DMS114 treated with DMSO at 0.1 percent for 48 hours (cell line): Measurements from ENCODE around the gene KRAS.
A peak's percentile ranks its signal among the peaks of the same experiment; 100 is the strongest.

Experiments used
- DNase-seq: peaks from one replicate; lab custom pipeline; 2025; ENCODE audit not compliant: unreplicated experiment; lab: John Stamatoyannopoulos, UW

Gene KRAS

DNA sequence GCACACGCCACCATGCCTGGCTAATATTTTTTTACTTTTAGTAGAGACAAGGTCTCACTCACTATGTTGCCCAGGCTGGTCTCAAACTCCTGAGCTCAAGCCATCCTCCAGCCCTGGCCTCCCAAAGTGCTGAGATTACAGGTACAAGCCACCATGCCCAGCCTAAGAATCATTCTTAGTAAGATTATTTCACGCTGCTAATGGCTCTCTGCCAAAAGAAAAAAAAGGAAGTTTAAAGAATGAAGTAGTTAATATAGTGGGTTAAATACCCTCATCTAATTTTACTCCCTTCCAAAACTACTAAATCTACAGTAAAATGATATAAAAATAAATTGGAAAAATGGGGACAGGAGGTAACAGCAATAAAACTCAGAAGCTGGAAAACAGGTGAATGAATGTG is 53.1 kb downstream of the KRAS start:
- no peak for DNase-seq

DNA sequence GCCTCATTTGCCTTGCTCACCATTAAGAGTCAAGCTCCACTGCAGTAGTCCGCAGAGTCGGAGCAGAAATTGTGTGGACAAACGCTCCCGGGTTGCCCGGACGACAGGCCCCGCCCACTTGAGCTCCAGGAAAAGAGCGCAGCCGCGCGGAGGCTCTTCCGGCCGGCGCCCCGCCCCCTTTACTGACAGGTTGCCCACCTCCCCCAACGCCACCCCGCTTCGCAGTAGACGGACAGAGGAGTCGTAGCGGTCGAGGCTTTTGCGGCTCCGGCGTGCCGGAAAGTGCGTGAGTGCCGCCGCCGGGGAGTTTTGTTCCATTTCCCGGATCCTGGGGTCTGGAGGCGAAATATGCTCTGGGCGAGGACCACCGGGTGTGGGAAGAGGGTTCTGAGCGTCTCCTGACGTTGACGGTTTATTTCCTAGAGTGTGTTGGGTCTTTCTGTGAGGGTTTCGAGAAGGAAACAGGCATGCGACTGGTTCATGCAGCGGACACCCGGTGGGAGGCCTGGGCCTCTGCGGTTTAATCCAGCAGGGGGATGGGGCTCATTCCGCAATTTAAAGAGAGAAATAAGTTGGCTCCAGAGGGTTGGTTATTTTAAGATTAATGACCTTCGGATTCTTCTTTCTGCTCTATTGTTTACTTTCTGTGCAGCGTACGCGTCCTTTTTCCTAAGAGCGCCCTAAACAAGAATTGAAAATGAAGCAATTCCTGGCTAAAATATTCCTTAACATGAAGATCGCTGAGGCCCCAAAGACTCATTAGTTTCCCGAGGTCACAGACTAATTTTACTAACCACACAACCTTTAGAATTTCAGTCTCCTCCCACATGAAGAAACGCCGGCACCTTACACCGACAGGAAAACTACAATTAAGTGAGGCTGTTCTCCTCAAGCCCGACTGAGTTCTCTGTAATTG is 55.4 kb downstream of the KRAS start, which contains the start of the genes DNAI7 and ETFRF1:
TSS of gene DNAI7 (minus strand) at position 105 of the 916 bp plus-strand sequence. CDS start at position 23, 82 bp downstream.
TSS of gene ETFRF1 (plus strand) at position 182 of the 916 bp plus-strand sequence. CDS start 8,720 bp downstream, outside the sequence.
- DNase-seq: peak; percentile 95

DNA sequence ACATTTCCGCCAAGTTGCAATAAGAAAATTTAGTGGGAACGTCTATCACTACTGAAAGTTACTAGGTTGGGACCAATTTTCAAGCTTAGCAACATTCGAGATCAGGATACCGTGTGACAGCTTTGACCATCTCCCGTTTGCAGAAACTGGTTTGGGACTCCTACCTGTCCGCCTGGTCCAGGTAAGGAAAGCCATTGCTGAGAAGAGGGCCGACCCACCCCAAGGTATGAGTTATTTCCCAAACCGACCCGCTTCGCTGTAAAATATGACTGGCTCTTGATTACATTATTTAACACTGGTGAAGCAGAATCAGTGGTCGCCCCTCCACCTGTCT is 56.0 kb downstream of the KRAS start:
- no peak for DNase-seq

DNA sequence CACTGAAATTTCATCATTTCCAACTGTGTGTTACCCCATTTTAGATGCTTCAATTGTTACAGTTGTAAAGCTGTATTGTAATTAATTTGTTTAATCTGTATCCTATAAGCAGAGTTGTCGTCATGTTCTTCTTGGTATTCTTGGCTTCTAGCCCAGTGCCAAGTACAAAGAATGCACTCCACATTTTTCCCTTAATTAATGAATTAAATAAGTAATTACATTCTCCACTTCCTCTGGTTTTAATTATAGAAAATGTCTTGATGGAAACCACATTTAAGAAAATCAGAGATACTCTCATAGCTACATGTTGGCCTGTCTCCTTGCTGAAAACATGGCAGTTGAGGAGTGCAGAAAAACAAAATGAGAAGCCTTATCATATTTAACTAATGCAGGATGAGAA is 56.5 kb downstream of the KRAS start:
- peak; percentile 24 for DNase-seq

DNA sequence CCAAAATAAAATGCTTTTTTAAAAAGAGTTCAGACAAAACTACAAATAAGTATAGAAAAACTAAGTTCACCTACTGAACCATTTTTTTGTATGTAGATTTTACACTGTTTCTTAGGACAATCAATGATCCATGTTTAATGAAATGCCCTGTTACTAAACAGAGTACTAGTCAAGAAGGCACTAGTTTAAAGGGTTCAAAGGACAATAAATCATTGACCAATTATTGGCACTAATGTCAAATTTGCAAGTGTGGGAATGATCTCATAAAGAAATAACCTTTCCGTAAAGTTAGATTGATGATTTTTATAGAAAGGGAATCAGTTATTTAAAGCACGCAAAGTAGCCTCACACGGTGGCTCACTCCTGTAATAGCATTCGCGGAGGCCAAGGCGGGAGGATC is 59.9 kb downstream of the KRAS start:
- no peak for DNase-seq

DNA sequence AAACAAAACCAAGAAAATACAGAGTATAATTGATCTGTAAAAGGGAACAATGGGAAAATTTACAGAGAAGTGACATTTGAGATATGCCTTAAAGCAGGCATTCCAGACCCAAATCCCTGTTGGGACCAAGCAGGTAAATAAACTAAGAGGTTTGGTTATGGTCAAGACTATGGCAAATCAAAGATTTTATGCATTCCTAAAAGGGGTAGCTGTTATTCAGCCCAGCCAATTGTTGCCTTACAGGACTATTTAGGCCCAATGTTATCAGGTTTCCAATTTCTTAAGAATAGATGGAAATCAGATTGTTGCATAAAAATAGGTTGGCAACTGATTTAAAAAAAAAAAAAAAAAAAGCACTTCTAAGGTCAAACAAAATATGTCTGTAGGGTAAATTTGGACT is 61.1 kb downstream of the KRAS start:
- DNase-seq: no peak

DNA sequence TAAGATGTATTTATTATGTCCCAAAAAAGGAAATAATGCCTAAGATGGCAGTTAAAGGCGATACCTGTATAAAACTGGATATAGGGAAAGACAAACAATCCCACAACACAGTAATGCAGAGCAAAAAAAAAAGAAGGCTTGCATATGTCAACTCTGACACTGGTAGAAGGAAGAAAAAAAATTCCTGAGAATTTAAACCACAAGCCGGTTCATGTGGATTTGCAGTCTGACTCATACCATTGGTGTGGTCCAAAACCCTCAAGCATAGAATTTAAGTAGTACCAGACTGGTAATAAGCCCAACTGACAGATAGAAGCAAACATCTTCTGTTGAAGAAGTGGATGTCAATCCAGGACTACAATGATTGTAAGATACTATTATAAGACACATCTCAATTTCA is 62.9 kb downstream of the KRAS start:
- no peak for DNase-seq

DNA sequence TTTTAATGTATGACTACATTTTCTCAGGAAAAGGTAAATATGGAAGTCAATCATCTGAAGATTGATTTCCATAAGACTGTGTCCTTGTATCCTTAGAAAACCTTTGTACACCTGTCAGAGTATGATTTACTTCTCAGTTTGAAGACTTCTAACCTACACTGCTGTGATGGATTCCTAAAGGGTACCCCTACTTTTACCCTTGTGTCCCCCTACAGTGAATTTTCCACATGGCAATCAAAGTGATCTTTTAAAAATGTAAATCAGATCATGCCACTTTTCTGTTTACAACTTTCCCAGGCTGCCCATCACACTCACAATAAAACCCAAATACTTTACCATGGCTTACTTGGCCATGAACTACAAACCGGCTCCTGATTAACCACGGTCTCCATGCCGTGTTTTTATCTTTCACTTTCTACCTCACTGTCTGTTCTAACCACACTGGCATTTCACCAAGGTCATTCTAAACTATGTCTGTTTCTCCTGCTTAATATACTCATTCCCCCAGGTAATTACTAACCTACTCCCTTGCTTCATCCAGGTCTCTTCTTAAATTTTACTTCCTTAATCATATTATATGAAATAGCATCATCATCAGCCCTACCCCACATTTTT is 63.8 kb downstream of the KRAS start:
- DNase-seq: no peak

DNA sequence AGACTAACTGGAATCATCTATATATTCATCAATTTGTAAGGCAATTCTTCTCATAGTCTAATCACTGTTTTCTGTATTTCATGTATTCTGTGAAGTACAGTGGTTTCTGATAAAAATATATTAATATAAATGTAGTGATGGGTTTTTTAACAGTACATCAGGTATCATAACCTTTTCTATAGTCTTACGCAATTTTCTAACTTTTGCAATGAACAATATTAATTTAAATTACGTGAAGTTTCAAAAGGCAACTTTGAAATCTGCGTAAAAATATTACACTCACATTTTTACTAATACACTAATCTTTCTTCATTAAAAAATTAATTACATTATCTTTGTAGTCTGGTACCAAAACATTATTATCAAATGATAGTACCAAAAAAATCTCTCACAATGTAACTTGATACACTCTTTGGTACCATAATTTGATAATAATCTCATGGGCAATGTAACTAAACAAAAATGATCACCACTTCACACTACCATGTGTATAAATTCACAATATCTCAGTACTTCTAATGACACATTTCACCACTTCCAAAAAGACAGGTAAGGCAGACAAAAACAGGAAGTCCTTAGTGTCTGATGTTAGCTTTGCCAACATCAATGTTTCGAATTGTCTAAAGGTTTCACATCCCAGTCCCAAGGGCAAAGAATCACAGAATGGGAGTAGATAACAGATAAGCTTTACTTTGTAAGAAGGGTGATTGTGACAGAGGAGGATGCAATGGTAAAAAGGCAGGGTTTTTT is 64.5 kb downstream of the KRAS start:
- no peak for DNase-seq

DNA sequence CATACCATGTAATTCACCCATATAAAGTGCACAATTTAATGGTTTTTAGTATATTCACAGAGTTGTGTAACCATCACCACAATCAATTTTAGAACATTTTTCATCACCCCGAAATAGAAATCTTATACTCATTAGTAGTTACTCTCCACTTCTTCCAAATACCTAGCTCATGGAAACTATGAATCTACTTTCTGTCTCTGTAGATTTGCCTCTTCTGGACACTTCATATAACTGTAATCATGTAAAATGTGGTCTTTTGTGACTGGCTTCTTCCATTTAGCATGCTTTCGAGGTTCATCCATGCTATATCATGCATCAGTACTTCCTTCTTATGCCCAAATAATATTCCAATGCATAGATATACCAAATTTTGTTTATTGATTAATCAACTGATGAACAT is 66.6 kb downstream of the KRAS start:
- no peak for DNase-seq

DNA sequence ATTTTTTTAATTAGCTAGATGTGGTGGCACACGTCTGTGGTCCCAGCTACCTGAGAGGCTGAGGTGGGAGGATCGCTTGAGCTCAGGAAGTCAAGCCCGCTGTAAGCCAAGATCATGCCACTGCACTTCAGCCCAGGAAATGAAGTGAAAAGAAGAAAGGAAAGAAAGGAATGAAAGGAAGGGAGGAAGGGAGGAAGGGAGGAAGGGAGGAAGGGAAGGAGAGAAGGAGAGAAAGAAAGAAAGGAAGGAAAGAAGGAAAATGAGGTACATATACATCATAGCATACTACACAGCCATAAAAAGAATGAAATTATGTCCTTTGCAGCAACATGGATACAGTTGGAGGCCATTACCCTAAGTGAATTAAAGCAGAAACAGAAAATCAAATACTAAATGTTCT is 68.0 kb downstream of the KRAS start:
- DNase-seq: no peak

DNA sequence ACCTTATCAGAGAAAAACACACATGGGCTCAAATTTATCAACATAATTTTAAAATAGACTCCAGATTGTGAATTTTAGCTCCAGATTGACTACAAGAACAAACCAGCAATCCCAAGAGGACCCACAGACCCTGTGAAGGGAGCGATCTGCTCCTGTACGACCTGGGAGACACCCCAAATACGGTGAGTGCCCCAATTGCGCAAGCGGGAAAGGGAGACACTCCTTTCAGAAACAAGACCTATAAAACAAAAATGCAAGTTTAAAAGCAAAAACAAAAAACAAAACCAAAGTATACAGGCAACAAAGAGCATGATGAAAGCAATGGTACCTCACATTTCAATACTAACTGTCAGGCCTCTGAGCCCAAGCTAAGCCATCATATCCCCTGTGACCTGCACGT is 87.9 kb downstream of the KRAS start:
- DNase-seq: no peak

DNA sequence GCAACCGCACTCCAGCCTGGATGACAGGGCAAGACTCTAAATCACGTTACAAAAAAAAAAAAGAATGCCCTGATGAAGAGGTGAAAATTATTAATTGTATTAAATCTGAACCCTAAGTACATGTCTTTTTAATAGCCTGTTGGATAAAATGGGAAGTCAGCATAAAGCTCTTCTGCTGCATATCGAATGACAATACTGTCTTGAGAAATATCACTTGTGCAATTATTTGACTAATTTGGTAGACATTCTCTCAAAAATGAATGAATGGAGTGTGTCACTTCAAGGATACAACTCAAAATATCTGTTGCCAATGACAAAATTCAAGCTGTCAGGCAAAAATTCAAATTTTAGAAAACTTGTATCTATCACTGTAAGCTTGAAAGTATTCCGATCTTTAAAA is 94.7 kb downstream of the KRAS start:
- no peak for DNase-seq

DNA sequence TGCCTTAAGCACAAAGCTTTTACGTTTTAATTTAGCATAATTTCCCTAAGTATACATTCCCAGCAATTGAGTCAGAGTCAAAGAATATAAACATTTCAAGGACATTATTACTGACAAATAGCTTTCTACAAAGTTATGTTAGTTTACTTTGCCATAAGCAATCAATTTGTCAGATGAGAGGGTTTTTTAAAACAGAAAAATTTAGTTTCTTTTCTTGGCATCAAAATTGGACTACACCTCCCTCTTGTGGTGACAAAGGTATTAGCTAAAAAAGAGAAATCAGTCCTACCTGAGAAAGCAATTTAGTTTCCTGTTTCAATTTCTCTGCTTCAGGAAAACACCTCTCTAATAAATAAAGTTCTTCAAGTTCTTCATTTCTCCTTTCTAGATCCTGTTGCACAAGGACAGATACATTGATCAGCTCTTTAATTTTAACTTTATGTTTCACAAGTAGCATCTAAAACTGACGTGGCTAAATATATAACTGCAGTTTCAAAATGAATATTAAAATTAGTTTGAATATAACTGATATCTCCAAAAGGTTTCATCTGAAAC is 95.6 kb downstream of the KRAS start:
- DNase-seq: peak; percentile 17
